GM12875 (cell line): ENCODE results near the gene MAP3K15.

ENCODE experiments used
- H3K4me3 ChIP-seq: one replicate; pipeline ENCODE4 v1.5.1; 2011; ENCODE audit warnings: low read depth, low read length, control low read depth
- TF ChIP-seq, protein P1 (sequence below): IDR thresholded peaks from 2 replicates; pipeline ENCODE4 v1.5.1; 2011; ENCODE audit warnings: low read depth, mild to moderate bottlenecking, control low read depth, inconsistent platforms, low read length, moderate library complexity, borderline replicate concordance; ENCODE audit not compliant: insufficient read depth

MAP3K15 gene

DNA sequence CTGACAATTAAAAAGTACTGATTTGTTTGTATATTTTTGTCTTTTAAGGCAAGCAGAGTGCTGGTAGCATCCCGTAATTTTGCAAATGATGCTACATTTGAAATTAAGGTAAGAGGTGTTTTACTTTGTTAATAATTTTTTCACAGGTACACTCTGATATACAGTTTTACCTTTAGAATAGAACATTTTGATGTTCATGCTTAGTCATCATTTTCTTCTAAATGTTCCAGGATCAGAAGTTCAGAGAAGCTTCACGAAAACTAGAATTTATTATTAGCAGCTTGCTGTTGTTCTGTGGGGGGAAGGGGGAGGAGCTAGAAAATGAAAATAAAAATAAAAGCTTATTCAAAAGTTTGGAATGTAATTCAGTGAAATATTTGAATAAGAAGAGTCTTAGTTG, 166.0 kb downstream of the MAP3K15 start:
- no peak overlapping the region for H3K4me3 ChIP-seq
- TF ChIP-seq, protein P1, sequence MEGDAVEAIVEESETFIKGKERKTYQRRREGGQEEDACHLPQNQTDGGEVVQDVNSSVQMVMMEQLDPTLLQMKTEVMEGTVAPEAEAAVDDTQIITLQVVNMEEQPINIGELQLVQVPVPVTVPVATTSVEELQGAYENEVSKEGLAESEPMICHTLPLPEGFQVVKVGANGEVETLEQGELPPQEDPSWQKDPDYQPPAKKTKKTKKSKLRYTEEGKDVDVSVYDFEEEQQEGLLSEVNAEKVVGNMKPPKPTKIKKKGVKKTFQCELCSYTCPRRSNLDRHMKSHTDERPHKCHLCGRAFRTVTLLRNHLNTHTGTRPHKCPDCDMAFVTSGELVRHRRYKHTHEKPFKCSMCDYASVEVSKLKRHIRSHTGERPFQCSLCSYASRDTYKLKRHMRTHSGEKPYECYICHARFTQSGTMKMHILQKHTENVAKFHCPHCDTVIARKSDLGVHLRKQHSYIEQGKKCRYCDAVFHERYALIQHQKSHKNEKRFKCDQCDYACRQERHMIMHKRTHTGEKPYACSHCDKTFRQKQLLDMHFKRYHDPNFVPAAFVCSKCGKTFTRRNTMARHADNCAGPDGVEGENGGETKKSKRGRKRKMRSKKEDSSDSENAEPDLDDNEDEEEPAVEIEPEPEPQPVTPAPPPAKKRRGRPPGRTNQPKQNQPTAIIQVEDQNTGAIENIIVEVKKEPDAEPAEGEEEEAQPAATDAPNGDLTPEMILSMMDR: no peak

DNA sequence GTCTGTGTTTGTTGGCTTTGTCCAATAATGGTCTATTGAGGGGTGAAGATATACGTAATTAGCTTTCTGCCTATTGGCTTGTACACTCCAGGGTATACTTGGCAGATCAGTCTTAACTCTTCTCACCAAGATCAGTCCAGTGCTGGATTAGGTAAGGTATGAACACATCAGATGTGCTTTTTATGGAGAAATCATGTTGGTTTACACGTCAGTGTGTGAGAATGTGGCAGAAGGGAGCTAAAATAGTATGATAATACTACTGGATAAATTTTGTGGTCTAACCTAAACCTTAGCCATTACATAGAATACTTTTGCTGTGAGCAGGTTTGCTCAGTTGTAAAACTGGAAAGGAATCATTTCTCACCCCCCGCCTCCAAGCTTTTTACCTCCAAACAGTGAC, 167.4 kb downstream of the MAP3K15 start:
- no peak overlapping the region for H3K4me3 ChIP-seq
- TF ChIP-seq, protein P1: no peak

DNA sequence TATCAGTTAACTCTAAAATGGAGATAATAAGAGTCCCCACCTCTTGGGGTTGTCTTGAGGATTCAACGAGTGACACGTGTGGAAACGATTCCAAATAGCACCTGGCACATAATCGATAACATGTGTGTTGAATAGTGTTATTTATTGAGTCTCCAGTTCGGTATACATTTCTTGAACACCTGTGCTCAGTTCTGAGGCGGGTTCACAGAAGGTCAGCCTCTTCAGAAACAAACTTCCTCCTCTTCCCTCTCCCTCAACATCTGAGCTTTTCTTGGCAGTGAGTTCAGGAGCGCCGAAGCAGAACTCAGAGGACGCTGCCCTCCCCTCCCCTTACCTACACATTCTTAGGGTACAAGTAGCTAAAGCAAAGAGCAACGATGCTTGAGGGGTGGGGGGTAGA, 170.6 kb downstream of the MAP3K15 start:
- TF ChIP-seq, protein P1: no peak
- H3K4me3 ChIP-seq: peak overlapping the region; percentile 71

DNA sequence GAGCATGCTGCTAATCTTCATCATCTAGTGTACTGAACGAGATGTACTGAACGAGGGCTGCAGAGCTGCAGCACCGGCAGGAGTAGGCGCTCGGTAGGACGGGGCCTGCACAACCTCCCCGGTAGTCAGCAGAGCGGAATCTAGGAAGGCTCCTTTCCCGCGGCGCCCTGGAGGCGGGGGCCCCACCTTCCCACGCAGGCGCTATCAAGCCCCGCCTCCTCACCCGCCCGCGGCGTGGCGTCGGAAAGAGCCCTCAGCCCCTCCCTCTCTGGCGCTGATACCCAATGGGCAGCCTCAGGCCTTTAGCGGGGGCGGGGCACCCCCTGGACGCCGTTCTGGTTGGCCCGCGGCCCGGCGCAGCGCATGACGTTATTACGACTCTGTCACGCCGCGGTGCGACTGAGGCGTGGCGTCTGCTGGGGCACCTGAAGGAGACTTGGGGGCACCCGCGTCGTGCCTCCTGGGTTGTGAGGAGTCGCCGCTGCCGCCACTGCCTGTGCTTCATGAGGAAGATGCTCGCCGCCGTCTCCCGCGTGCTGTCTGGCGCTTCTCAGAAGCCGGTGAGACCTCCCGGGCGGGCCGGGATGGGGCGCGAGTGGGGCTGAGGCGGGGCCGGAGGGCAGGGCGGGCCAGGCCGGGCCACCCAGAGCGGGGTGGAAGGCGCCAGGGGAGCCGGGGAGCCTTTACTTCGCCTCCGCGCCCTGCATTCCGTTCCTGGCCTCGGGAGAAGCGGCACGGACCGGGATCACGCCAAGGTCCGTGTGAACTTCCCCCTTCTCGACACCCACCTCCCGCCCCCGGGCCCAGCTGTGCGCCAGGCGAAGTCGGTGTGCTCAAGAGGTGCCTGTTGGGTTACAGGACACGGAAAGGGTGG, 171.5 kb downstream of the MAP3K15 start, which contains the start of gene PDHA1:
Gene PDHA1, plus strand, starts transcription at position 393 of the 874 bp plus-strand sequence. Its CDS starts 111 bp downstream, at position 504.
- peak within 1 kb of the TSS; percentile 71 for H3K4me3 ChIP-seq
- TF ChIP-seq, protein P1: no peak

DNA sequence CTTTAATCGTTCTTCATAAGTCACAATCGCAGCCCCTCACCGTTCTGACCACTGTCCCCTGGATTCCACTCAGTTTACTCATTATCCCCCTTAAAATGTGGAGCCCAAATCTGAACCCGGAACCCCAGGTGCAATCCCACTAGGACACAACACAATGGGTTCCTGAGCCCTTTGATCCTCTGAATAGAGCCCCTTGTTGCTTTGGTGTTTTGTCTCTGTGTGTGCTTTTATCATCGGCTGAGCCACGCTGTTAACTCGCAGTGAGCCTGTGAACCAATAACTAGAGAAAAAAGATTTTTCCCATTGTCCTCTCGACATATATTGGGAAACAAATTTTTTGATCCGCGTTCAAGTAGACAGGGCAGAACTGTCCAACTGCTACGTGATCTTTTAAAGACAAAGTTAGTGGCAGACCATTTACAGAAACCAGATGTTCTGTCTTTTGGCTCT, 172.2 kb downstream of the MAP3K15 start:
- TF ChIP-seq, protein P1: no peak
- H3K4me3 ChIP-seq: peak overlapping the region; percentile 52

DNA sequence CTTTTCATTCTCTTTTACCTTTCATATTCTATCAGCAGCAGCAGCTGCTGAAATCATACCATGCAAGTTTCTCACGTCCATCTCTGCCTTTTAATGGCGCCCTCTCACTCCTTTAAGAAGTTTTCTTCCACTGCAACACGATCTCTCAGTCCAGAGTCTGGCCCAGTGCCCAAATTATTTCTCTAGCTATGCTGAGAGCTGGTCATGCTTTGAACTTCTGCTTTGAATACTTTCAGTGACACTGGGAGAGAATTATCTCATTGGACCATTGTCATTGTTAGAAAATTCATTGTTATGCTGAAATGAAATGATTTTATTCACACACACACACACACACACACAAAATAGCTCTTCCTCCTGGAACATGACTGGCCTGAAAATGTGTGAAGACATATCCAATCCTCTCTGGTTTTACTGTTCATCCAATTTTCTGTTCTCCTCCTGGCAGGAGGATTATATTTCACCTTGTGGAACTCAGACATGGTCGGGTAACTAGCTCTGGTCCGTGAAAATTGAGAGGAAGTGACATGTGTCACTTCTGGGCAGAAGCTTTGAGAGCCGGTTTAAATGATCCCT, 172.9 kb downstream of the MAP3K15 start:
- H3K4me3 ChIP-seq: no peak overlapping the region
- TF ChIP-seq, protein P1: no peak
